Sigmoid colon (tissue), 4 donors: Measurements from ENCODE around the gene RFT1.

Experiments used
- POLR2A ChIP-seq, 2 donors: fragments of 450-650 bp; IDR thresholded peaks; one replicate each; pipeline ENCODE4 v1.6.1; 2016; ENCODE audit warnings: antibody characterized with exemption in 2 of 2, mild to moderate bottlenecking in 2 of 2, moderate library complexity in 2 of 2
- POLR2AphosphoS5 ChIP-seq, 4 donors: sonication (generic); formaldehyde crosslinking; IDR thresholded peaks; one replicate each; pipeline ENCODE4 v1.6.1; 2017; ENCODE audit warnings: antibody characterized with exemption in 4 of 4
- TF ChIP-seq, protein P1 (sequence below), 4 experiments: fragments of 450-650 bp in 3 of 4; fragments of 200-600 bp in 1 of 4; IDR thresholded peaks; one replicate each; pipeline ENCODE4 v1.5.1; 2016 to 2019; ENCODE audit warnings: antibody characterized with exemption in 4 of 4, mild to moderate bottlenecking in 3 of 4, moderate library complexity in 2 of 4

DNA sequence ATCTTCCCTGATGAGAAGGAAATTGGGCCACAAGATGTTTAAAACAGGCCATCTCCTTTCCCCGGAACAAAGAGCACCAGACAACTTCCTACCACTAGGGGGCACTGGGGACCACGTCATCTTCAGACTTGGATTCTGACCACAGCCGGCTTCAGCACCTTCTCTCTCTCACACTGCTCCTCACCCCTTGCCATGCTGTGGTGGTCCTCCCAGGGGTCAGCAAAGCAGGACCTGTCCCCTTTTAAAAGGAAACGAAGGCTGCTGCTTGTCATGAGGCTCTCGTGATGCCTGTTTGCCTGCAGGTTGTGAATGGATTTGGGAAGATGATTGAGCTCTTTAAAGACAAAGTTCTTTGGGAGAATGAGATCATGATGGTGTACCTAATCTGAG, 16.2 kb downstream of the RFT1 start:
- TF ChIP-seq, protein P1, sequence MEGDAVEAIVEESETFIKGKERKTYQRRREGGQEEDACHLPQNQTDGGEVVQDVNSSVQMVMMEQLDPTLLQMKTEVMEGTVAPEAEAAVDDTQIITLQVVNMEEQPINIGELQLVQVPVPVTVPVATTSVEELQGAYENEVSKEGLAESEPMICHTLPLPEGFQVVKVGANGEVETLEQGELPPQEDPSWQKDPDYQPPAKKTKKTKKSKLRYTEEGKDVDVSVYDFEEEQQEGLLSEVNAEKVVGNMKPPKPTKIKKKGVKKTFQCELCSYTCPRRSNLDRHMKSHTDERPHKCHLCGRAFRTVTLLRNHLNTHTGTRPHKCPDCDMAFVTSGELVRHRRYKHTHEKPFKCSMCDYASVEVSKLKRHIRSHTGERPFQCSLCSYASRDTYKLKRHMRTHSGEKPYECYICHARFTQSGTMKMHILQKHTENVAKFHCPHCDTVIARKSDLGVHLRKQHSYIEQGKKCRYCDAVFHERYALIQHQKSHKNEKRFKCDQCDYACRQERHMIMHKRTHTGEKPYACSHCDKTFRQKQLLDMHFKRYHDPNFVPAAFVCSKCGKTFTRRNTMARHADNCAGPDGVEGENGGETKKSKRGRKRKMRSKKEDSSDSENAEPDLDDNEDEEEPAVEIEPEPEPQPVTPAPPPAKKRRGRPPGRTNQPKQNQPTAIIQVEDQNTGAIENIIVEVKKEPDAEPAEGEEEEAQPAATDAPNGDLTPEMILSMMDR (IDR thresholded peaks at IDR 0.05): peak; percentile 92 to 99 (median 94)
- TF ChIP-seq POLR2A (IDR thresholded peaks at IDR 0.05) (no peak), POLR2AphosphoS5 (IDR thresholded peaks at IDR 0.05) (no peak)
